Measurements from ENCODE around the gene R3HDM1.

Gene R3HDM1

DNA sequence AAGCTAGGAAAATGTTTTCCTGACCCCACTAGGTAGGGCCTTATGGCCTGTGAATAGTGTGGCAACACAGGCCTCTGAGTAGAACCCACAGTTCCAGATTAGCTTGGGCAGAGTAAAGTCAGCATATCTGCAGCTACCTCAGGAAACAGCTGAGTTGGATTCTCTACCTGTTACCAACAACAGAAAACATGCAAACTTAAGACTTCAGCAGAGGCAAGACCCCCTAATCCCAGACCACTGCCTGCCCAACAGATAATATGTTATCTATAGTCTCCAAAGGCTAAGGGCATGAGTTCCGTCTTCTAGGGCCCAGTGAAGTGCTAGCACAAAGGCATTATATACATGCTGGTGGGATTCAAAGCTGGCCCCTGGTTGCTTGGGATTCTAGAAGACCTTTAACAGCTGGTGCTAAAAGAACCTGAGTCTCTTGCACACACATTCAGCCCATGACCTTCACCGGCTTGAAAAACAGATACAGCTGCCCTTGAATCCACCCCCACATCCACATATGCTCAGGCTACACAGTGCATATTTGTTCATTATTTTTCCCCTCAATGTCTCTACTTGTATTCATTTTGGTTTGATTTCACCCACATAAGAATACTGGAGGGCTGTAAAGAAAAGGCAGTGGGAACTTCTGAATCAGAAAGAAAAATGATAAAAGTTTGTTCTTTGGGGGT is 196.9 kb downstream of the R3HDM1 start:
- TF ChIP-seq JUND (IDR thresholded peaks at IDR 0.05; ENCODE audit: low read depth): no peak
- in situ Hi-C loops (cut with HindIII; ENCODE audit: low pct_unique_long_range_greater_than_20kb, low sequenced_read_pairs): no loop called here
- DNase-seq (ENCODE audit: low read depth in 1 of 2, low spot score in 1 of 2): no peak

DNA sequence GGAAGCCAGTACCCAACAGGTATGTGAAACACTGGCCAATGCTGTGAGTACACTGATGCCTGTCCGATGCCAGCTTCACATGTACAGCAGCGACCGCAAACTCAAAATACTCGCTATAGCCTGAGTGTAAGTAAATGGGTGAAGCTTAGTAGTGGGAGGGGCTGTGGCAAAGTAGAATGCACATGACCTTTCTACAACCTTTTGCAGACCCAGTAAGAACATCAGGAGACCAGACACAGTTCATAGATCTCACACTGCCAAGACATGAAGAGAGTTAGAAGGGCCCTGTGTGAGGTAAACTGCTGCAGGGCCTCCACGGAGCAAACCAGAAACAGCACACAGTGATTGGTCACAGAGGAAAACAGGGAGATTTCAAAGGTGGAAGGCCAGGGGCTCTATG is 201.3 kb downstream of the R3HDM1 start:
- TF ChIP-seq JUND (IDR thresholded peaks at IDR 0.05; ENCODE audit: low read depth): no peak
- in situ Hi-C loops (cut with HindIII; ENCODE audit: low pct_unique_long_range_greater_than_20kb, low sequenced_read_pairs): no loop called here
- no peak for DNase-seq (ENCODE audit: low read depth in 1 of 2, low spot score in 1 of 2)

DNA sequence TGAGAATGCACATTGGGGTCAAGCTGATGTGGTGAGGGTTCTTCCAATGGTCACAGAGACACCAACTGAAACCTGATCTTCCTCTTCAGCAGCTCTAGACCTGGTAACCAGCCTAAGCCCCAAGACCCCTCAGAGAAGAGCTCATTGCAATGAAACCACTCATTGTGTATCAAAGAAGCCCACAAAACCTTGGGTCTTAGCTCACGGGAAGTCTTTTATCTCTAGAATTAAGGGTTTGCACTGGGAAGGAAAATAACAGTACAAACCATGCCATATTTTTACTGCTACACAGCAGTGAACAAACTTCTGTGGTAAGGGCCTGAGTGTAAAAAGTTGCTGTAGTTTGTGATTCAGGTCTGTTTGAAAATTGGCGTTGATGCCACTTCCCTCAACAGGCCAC is 201.8 kb downstream of the R3HDM1 start:
- in situ Hi-C loops (cut with HindIII; ENCODE audit: low pct_unique_long_range_greater_than_20kb, low sequenced_read_pairs): no loop called here
- no peak for DNase-seq (ENCODE audit: low read depth in 1 of 2, low spot score in 1 of 2)
- TF ChIP-seq JUND (IDR thresholded peaks at IDR 0.05; ENCODE audit: low read depth): no peak

DNA sequence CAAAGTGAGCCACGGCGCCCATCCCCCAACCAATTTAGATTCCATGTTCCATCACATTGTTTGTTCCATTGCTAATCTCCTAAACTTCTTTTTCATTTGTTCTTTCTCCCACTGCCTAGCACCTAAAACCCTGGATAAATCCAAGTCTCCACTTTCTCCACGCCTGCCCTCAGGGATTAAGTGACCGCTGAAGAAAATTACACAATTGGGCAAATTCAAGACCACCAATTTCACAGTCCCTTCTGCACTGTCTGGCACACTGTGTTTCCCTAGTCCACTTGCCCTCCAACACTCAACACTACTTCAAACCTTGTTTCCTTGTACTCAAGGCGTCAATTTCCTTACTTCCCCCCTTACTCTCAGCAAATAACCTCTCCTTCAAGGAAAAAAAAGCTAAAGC is 205.3 kb downstream of the R3HDM1 start:
- in situ Hi-C loops (cut with HindIII; ENCODE audit: low pct_unique_long_range_greater_than_20kb, low sequenced_read_pairs): no loop called here
- no peak for DNase-seq (ENCODE audit: low read depth in 1 of 2, low spot score in 1 of 2)
- no peak for TF ChIP-seq JUND (IDR thresholded peaks at IDR 0.05; ENCODE audit: low read depth)

DNA sequence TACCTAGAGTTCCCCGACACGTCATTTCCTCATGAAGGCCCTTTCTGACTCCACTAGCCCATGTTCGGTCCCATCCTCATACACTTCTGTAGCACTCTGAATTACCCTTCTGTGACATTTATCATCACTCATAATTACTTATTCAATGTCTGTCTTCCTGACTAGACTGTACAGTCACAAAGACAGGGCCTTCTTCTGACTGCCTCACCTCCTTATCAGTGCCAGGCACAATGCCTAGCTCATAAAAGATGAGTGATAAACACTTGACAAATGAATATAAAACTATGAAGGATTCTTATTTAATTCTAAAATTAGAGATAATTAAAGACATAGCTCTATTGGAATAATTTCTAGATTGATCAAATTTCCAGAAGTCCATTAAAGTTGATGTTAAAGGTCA is 208.9 kb downstream of the R3HDM1 start:
- no peak for DNase-seq (ENCODE audit: low read depth in 1 of 2, low spot score in 1 of 2)
- TF ChIP-seq JUND (IDR thresholded peaks at IDR 0.05; ENCODE audit: low read depth): no peak
- in situ Hi-C loops (cut with HindIII; ENCODE audit: low pct_unique_long_range_greater_than_20kb, low sequenced_read_pairs): no loop called here

DNA sequence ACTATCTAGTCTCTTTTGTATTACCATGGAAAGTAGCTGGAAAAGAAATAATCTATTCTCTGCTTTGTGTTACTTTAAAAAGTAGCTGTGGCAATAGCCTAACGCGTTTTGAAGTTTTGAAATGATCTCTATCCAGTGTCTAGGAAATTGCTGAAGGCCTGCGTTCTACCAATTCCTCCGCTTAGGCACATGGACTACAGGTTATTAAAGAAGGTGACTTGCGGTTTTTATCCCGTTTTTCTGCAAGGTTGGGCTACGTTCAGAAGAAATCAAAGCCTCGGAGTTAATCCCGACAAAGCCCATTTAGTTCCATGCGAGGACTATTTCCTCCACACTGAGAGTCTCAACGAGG is 209.7 kb downstream of the R3HDM1 start:
- no peak for TF ChIP-seq JUND (IDR thresholded peaks at IDR 0.05; ENCODE audit: low read depth)
- DNase-seq (ENCODE audit: low read depth in 1 of 2, low spot score in 1 of 2): no peak
- in situ Hi-C loops (cut with HindIII; ENCODE audit: low pct_unique_long_range_greater_than_20kb, low sequenced_read_pairs): no loop called here

DNA sequence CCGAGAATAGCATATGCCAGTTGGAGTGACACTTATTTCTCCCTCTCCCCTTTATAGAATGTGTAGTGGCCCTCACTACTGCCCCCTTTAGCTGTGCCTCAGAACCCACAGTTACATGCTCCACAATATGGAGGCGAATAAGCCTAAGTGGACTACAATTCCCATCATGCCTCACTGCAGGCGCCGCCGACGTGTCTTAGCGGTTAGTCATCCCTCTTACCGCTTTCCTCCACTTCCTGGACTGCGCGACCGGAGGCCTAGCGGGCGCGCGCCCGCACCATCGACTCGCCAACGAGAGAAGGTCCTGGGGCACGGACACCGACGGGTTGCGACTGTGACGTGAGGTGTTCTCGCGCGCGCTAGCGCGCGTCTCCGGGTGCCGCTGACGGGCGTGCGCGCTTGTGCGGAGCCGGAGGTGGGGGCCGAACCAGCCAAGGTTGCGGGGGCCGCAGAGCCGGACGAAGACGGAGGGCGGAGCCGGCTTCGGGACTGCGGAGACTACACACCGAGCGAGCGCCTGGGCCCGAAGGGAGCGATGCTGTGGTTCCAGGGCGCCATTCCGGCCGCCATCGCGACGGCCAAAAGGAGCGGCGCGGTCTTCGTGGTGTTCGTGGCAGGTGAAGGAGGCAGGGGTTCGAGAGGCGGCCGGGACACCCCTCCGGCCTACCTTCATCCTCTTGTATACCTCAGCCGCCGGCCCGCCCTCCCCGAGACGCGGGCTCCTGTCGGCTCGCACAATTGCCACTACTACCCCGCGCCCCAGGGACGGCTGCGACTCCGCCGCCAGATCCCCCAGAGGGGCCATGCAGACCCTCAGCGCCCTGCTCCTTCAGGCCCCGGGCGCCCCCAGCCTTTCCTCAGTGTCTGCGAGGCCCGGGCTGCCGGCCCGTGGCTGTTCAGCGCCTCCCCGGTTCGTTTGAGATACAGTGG is 210.4 kb downstream of the R3HDM1 start, which contains the start of gene UBXN4:
TSS of gene UBXN4 (plus strand) at position 461 of the 930 bp plus-strand sequence. CDS start at position 536, 75 bp downstream.
- in situ Hi-C loops (cut with HindIII; ENCODE audit: low pct_unique_long_range_greater_than_20kb, low sequenced_read_pairs): no loop called here
- no peak for TF ChIP-seq JUND (IDR thresholded peaks at IDR 0.05; ENCODE audit: low read depth)

DNA sequence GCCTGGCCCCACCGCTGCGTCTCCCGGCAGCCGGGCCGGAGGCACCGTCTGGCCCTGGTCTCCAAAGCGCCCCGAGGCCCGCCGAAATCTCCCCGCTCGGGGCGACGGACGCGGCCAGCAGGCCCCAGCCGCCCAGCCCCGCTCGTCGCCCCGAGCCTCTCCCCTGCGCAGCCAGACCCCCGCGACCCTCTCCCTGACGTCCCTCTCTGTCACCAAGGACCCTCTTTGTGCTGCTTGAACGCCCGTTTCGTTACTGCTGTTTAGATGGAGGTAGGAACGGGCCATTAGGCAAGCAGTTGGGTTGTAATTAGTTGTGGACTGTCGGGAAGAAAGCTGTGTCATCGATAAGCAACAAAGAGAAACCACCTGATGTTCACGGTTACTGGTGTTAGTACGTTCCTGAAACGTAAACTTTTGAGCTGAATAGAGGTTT is 211.1 kb downstream of the R3HDM1 start:
- DNase-seq (ENCODE audit: low read depth in 1 of 2, low spot score in 1 of 2): peak; percentile 16 to 48
- TF ChIP-seq JUND (IDR thresholded peaks at IDR 0.05; ENCODE audit: low read depth): no peak
- in situ Hi-C loops (cut with HindIII; ENCODE audit: low pct_unique_long_range_greater_than_20kb, low sequenced_read_pairs): no loop called here

More for the DNA sequence above, 210.4 kb downstream of the R3HDM1 start, which contains the start of gene UBXN4:
- DNase-seq (ENCODE audit: low read depth in 1 of 2, low spot score in 1 of 2): peak; percentile 78 to 98

DNA sequence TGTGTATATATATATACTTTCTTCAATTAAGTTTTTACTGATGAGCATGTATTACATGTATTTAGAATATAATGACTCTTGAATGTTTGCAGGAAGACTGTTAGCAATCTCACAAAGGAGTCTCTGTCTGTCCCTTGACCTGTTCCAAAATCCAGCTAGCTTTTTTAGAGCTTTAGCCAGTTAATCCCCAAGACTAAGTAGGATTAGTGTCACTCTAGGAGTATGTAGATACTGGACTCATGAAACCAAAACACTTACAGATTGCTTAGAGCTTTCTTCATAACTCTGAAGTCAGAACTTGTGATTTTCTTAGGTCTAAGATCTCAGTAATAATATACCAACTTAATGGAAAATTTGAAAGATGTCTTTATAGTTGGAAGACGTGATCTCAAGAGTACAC is 212.6 kb downstream of the R3HDM1 start:
- DNase-seq (ENCODE audit: low read depth in 1 of 2, low spot score in 1 of 2): no peak
- in situ Hi-C loops (cut with HindIII; ENCODE audit: low pct_unique_long_range_greater_than_20kb, low sequenced_read_pairs): no loop called here
- no peak for TF ChIP-seq JUND (IDR thresholded peaks at IDR 0.05; ENCODE audit: low read depth)

DNA sequence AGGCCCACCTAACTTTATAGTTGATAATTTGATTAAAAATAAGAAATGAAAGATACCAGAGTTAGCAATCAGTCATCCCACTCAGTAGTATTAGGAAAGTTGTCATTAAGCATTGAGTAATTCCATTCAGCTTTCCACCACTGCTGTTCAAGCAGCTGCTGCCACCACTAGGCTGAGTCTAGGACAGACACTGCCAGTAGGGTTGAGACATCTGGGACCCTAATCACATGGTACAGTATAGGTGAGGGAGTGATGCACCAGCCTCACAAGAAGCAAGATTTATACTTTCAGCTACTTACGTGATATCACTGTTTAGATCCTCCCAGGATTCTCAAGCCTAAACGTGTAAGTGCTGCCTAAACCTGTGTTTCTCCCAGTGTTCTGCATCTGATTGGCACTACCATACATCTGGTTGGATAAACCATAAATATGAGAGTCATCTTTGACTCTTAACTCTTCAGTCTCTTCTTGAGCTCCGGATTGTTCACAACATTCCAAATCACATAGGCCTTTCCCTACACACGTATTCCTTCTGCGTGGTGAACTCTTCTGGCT is 213.6 kb downstream of the R3HDM1 start:
- in situ Hi-C loops (cut with HindIII; ENCODE audit: low pct_unique_long_range_greater_than_20kb, low sequenced_read_pairs): no loop called here
- TF ChIP-seq JUND (IDR thresholded peaks at IDR 0.05; ENCODE audit: low read depth): no peak
- peak in 1 of 2 experiments; percentile 27 for DNase-seq (ENCODE audit: low read depth in 1 of 2, low spot score in 1 of 2)

DNA sequence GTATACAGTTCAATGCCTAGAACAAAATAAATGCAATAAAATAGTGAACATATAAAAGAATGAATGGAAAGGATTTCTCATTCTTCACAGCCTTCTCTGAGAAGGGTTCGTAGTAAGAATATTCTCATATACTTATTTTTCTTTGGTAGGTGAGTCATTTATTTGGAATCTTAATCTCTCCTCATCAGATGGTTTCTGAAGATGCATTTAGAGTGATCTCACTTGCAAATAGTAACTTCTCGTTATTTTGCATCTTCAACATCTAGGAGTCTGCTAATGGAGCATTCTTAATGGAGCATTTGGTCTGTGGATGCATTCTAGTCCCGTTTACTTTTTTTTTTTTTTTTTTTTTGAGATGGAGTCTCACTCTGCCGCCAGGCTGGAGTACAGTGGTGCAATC is 214.3 kb downstream of the R3HDM1 start:
- no peak for TF ChIP-seq JUND (IDR thresholded peaks at IDR 0.05; ENCODE audit: low read depth)
- in situ Hi-C loops (cut with HindIII; ENCODE audit: low pct_unique_long_range_greater_than_20kb, low sequenced_read_pairs): no loop called here
- no peak for DNase-seq (ENCODE audit: low read depth in 1 of 2, low spot score in 1 of 2)

DNA sequence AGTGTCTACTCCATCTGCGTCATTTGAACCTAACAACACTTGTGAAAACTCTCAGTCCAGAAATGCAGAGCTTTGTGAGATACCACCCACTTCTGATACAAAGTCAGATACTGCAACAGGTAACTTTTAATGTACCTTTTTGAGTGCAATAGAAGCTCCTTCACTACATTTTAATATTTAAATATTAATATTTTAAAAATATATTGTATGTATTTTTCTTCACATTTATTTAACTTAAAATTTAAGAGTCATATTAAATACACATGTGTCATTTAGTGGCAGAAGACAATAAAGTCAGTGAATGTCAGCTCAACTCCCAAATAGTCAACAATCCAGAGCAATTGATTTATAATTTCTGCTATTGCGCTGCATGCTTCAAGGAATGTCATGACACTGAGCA is 224.3 kb downstream of the R3HDM1 start:
- in situ Hi-C loops (cut with HindIII; ENCODE audit: low pct_unique_long_range_greater_than_20kb, low sequenced_read_pairs): no loop called here
- no peak for DNase-seq (ENCODE audit: low read depth in 1 of 2, low spot score in 1 of 2)
- no peak for TF ChIP-seq JUND (IDR thresholded peaks at IDR 0.05; ENCODE audit: low read depth)

DNA sequence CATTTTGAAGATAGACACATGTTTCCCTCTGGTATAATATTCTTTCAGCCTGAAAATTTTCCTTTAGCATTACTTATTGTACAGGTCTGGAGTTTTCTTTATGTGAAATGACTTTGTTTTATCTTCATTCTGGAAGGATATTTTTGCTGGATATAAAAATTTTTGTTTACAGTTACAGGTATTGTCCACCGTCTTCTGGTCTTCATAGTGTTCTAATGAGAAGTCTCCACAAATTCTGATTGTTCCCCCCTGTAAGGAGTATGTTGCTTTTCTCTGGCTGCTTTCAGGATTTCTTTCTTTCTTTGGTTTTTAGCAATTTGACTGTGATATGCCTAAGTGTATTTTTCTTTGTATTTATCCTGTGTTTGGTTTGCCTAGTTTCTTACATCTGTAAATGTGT is 225.4 kb downstream of the R3HDM1 start:
- DNase-seq (ENCODE audit: low read depth in 1 of 2, low spot score in 1 of 2): no peak
- in situ Hi-C loops (cut with HindIII; ENCODE audit: low pct_unique_long_range_greater_than_20kb, low sequenced_read_pairs): no loop called here
- TF ChIP-seq JUND (IDR thresholded peaks at IDR 0.05; ENCODE audit: low read depth): no peak
